GM21381 (cell line): ENCODE measurements around the gene SH3TC2.

Experiments
- ATAC-seq: cut with Tn5 transposase; IDR thresholded peaks from one replicate; pipeline ENCODE4 v1.9.1; 2021; ENCODE audit warnings: mild to moderate bottlenecking, moderate library complexity; ENCODE audit not compliant: unreplicated experiment

SH3TC2 gene

DNA sequence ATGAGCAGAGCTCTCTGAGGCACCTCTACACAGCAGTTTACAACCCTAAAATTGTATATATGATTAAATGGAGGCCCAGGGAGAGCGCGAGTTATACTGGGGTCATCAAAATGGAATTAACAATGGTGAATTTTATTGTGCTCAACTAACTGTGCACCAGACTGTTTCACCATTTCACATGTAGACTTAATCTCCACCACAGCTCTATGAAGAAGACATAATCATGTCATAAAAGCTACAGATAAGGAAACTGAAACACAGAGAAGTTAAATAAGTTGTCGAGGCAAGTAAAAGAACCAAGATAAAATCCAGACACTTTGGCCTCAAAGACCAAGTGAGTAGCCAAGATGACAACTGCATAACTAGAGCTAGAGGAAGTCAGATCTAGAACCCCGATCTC lies 1.5 kb downstream of the SH3TC2 start:
- no peak for ATAC-seq

DNA sequence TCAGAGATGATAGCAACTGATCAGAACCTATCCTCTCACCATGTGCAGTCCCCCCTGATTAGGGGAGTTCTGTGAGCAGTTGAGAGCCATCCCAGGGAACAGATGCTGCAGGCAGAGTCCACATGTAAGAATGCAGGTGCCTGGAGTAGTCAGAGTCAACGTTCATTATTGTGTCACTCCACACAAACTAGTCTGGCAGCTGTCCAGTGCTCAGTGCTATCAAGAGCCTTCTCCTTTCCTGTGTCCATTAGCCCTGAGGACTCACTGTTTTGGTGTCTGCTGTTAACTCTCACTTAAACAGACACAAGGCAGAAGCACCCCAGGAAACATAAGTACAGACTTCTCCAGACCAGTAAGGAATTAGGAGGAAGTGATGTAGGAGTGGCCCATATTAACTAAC lies 2.5 kb downstream of the SH3TC2 start:
- ATAC-seq: no peak

DNA sequence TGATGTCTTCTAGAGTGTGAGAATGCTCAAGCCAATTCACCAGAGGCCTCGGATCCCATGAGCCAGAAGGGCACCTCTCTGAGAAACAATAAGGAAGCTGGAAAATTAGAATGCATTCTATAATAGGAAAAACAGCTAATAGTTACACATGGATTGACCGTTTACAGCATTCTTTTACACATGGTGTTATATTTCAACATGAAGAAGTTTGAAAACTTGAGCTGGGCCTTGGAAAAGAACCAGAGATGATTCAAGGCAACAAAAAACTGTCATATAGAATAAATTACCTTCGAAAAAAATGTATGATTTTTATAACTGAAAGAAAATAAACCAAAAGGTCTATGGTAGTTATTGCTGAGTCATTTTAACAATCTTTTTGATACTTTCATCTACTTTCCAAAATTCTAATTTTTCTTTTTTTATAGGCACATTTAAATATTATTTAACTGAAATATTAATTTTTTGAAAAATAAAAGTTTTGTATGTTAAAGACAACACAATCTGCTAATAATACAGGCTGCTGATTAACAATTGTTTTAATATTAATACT lies 6.2 kb downstream of the SH3TC2 start:
- ATAC-seq: no peak

DNA sequence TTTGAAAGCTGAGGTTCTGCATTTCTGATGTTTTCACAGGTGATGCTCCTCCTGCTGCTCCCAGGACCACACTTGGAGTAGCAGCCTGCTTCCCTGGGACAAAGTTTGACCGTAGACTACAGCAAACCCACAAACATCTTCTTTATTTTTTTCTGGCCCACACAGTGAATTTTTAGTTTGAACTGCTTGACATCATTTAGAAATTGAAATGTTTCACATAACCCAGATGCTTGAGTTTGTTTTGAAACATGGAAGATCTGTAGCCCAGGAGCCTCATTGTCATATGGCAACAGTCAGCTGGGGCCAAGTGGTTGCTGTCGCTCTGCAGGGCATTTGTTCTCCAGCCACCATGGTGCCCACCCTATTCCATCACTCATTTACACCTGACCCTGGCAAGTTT lies 8.4 kb downstream of the SH3TC2 start:
- ATAC-seq: no peak

DNA sequence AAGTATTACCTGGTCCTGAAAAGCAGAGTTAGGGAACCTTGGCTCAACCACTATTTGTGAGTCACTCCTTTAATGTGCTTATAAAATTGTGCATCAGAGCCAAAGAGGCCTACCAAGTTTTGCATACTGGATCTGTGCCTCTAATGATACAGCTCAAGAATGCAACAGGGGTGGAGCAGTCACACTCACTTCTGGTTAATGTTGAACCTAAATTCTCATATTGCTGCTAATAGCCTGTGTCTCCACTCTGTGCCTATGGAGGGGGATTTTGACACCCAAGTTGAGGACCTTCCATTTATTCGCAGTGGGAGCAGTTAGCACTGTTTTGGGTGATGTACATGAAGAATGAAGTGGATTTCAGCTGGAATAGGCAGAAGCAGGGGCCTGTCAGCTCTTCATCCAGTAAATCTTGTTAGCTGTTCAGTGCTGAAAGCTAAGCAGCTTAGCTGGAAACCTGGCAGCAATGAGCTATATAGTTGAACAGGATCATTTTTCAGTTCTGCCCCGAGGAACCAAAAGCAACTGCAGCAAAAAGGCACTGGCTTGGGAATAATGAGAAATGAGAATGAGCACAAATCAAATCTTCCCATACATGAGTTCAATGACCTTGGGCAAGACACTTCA lies 9.7 kb downstream of the SH3TC2 start:
- ATAC-seq: no peak

DNA sequence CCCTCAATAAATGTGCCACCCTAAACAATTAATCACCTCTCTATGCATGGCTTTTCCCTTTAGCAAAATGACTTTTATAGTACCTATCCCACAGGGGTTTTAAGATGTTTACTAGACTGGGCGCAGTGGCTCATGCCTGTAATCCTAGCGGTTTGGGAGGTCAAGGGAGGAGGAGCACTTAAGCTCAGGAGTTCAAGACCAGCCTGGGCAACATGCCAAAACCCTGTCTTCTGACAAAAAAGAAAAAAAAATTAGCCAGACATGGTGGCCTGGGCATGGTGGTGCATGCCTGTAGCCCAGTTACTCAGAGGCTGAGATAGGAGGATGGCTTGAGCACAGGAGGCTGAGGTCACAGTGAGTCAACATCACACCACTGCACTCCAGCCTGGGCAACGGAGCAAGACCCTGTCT lies 13.5 kb downstream of the SH3TC2 start:
- ATAC-seq: no peak

DNA sequence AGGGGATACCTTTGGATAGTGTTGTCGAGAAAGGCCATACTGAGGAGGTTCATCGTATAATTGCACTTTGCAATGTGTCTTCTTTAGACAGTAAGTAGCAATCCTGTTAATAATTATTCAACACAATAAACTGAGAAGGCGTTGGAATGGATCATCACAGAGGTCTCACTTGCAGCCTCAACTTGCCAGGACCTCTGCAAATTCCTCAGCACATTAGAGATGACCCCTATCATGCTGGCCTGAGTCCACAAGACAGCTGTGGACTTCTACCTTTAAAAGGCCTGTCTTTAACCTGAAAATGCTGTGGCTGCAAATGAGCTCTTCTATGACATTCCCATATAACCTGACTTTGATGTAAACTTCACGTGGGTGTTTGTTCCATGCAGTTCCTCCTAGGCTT lies 14.1 kb downstream of the SH3TC2 start:
- ATAC-seq: no peak

DNA sequence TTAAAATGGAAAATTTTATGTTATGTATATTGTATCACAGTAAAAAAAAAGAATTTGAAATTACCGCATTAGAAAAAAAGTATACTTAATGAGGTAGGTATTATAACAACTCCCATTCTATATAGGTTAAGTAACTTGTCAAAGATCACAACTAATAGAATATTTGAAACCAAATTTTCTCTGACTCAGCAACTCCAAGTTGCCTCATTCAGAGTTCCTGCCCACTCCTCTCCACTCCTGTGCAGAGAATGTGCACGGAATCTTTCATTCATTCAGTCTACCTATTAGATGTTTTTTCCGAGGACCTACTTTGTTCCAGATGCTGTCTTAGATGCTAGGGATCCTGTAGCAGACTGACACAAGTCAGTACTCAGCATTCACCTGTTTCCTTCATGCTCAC lies 15.4 kb downstream of the SH3TC2 start:
- ATAC-seq: no peak

DNA sequence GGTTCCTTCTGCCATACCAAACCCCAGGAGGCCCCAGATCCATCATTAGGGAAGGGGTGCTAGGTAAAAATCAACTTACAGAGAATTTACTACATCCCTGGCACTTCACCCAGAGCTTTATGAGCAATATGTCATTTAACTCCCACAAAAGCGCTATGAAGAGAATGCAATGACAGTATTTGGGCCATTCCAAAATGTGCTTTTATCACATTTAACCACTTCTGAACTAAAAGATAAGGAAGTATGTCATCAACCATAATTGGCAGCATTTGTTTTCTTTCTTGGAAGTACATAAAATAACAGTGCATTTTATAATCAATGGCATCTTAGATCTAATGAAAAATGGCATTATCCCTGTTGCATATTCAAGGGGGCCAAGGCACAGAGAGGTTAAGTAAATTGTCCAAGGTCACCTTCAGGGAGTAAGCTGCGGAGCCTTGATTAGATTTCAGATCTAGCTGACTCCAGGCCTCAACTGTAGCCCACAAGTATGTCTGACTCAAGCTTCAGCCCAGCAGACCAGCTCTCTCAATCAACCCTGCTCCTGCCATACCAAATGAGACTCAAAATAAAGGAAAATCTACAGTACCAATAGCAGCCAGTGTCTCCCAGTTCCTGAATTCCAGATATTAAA lies 16.5 kb downstream of the SH3TC2 start:
- ATAC-seq: no peak

DNA sequence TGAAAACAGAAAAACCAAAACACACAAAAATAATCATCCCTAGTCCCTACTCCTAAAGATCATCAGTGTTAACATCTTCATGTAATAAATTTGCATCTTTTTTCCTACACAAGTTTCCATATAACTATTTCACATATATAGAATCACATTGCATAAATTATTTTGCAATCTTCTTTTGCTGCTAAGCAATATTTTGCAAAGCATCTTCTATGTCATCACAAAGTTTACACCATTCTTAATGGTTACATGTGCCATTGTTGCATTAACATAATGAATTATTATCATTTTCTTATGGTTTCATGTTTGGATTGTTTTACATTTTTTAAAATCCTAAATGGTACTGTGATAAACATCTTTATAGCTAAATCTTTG lies 17.8 kb downstream of the SH3TC2 start:
- ATAC-seq: no peak

DNA sequence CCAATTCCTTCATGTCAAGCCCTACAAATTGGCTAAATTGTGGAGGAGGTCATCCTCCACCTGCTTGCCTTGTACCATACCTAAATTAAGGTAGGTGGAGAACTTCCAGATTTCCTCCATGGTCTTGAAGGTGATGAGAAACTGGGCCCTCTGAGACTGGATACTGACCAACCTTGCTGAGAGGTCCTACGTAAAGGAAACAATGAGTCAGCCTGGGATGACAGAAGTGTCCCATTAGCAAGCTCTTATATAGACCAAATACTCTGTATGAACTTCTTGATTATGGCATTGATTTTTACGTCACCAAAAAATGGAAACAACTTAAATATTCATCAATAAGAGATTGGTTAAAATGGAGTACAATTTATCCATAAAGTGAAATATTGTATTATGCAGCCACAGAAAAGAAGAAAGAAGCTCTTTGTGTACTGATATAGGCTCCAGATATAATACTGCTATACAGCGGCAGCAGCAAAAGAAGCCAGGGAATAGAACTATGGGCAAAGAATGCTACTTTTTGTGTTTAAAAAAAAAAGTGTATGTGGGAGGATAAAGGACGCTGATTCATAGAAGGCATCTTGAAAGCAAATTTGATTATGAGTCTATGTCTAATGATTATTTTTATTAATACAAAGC lies 18.3 kb downstream of the SH3TC2 start:
- no peak for ATAC-seq

DNA sequence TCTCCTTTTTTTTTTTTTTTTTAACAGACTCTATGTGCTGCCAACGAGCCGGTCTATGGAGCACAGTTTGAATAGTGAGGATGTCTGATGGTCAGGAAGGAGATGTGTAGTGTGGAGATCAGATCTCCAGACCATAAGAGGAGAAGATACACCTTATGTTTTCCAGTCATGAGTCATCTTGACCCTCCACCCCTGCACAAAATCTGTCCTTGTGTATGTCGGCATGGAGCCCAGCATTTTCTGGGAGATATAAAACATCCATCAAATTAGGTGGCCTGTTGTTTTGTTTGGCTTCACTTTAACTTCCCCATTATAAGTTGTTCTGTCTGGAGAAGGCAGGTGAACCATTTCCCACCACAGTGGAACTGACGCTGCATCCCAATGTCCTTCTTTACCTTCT lies 19.2 kb downstream of the SH3TC2 start:
- no peak for ATAC-seq

DNA sequence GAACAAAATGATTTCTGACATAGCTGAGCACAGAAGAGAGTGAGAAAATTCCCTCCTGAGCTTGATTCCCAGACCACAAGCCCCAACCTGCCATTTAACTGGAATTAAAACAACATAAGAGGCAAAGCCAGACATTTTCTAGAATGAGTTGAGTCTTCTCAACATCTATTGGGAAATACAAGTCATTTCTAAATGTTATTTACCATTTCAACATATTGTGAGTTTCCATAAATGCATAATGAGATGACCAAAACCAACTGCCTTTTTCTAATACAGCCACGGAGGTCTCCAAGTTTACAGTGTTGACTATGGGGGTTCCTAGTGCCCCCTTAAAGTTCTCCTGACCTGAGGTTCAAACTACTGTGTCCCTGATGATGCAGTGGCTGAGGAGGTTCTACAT lies 20.0 kb downstream of the SH3TC2 start:
- no peak for ATAC-seq

DNA sequence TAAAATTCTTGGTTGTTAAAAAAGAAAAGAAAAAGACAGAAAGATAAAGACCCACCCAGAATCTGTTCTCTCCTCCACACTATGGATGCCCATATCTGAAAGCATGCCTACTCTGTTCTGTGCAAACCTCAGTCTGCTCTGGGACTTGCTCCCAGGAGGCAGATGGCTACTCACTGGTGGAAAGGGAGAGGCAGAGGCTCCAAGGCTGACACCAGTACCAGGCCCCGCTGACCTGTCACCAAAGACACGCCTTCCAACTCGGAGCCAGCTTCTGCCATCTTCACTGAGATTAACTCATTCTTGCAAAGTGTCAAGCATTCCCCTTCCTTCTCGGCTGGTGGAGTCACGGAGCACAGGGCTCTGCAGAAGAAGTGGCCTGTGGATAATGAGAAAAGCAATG lies 21.6 kb downstream of the SH3TC2 start:
- no peak for ATAC-seq

DNA sequence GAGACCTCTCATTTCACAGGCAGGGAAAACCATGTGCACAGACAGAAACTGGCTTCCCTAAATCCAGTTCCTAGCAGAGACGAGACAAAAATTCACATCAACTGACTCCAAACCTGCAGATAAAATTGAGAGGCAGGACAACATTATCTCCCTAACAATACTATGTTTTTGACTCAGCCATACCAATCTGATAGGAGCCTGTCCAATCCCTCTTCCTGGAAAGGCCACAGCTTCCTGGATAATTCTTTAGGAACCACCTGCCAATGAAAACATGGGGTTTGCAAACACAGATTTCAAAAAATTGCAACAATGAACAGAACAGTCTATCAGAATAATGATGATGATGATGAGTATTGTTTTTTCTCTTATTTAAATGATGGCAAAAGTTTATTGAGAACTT lies 22.4 kb downstream of the SH3TC2 start:
- no peak for ATAC-seq

DNA sequence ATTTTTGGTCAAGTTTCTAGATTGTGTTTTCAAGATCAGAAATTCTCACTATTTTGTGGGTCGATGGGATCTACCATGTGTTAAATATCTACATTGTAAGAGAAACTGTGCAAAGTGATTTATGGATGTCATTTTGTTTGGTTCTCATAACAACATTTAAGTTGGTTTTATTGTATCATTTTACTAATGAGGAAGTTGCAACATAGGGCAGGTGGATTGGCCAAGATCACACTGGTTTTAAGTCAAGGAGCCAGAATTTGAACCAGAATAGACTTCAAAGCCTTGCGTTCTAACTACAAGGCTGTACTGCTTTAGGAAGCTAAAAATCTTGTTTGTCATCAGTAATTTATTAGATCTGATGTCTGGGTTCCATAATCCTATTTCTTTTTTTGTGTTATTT lies 23.4 kb downstream of the SH3TC2 start:
- ATAC-seq: no peak

DNA sequence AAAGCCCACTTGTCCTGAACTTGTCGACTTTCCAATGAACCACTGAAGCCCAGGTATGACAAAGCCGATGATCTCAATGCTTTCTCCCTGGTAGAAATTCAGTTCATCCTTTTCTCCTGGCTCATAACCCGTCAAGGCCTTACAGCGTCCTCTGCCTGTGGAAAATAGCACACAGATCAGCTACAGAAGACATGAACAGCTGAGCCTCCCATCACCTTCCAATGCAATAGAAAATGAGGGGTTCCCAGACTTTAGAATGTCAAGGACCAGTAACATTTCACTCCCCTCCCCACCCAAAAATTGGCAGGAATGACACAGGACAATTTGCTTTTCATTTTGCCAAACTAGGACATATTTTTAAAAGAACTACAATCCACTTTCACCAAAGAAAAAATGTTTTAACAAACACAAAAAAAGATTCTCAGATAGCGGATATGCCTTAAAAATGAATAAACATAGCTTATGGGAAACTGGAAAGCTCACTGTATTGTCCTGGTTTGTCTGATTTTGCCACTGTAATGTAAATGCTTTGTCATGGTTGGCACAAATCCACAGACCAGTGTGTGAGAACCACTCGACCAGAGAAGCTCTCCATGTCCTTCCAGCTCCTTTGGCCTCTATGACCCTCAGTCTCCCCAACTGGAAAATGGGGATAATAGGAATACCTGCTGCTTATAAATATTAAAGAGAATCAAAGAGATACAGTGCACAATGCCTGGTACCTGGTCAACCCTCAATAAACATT lies 24.4 kb downstream of the SH3TC2 start:
- no peak for ATAC-seq

DNA sequence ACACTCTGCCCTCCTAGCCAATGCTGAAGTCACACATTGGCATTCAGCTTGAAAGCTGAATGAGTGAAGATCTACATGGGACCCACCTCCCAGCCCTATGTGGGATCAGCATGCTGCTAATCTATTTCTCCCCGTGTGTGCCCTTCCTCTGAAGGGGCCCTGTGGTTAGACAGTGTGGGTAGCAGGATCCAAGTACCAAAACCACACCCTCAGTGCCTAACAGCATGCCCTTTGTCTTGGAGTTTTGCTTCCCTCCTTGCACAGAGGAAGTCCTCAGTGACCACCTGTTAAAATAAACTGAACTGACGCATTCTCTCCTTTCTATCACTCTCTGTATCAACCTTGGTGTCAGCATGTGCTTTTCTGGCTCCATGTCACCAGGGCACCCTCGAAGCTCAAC lies 25.0 kb downstream of the SH3TC2 start:
- no peak for ATAC-seq

DNA sequence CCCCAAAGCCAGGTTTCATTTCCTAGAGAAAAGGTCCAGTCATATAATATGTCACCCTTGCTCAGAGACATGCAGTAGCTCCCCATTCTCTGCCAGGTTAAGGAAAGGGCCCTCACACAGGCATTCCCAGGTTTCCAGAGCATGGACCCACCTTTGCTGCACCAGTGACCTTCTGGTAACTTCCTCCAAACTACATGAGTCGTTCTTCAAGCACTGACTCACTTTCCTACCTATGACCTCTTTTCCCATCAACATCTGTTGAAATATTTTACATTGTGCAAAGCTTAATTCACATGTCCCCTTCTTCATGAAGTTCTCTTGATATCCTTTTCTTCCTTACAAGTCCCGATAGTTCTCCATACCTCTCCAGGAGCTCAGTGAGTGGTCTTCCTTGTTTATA lies 25.9 kb downstream of the SH3TC2 start:
- no peak for ATAC-seq

DNA sequence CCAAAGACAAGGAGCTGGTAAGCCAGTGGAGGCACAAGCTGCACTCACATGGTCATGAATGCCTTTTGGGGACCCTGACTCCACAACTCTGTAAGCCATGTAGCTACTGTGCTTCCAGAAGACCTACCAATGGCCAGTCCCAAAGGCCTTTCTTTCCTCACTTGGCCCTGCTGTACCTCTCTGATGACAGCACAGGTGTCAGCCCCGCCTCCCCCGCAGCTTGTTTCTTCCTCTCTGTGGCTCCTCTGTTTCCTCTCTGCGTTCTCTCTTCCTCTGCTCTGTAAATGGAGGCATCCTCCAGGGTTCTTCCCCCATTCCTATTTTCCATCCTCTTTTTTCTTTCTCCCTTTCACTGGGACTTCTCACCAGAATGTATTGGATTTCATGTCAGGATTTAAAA lies 26.7 kb downstream of the SH3TC2 start:
- ATAC-seq: no peak

DNA sequence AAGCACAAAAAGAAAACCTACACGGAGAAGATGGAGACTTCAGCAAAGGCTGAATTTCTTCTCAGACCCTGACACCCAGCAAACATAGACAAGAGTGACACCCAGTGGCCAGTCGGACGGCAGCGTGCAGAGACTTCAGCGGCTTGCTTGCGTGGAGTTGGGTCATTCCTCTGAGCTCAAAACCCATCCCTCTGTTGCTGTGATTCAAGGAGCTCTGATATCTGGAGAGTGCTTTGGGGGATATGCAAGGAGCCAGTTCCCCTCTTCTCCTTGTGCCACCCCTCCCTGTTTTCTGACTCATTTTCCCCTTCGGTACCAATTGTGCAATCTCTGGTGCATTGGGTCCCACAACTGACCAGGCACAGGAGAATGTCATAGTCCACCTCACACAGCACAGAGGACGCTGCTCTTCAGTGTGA lies 27.5 kb downstream of the SH3TC2 start:
- peak; percentile 85 for ATAC-seq
